Left lung (tissue), 10 donors: ENCODE results near the gene NPHP1. TPM values are rescaled to one million over a fixed set of nuclear protein-coding genes. Genes with fewer than 3 reads are reported as not detected.

Experiments
- ATAC-seq: fragments of 200-7000 bp; cut with Tn5 transposase; one replicate; pipeline ENCODE4 v1.9.1; 2020; ENCODE audit warnings: moderate library complexity
- DNase-seq, 4 donors: peaks; one replicate each; pipeline ENCODE4 v3.0.0-alpha.2; 2013 to 2020
- H3K27ac ChIP-seq, 2 donors: fragments of 200-600 bp; sonication (generic) in 1 of 2; one replicate each; pipeline versions ENCODE4 v1.5.0 to v1.8.0; 2020 to 2021
- H3K27me3 ChIP-seq, 2 donors: fragments of 200-600 bp; sonication (generic) in 1 of 2; one replicate each; pipeline versions ENCODE4 v1.5.0 to v1.8.0; 2020 to 2021
- H3K36me3 ChIP-seq, 2 donors: fragments of 200-600 bp; sonication (generic) in 1 of 2; one replicate each; pipeline versions ENCODE4 v1.5.0 to v1.8.0; 2020 to 2021
- H3K4me1 ChIP-seq, 2 donors: fragments of 200-600 bp; one replicate each; pipeline ENCODE4 v1.8.0; 2021
- H3K4me3 ChIP-seq, 2 donors: fragments of 200-600 bp; sonication (generic) in 1 of 2; one replicate each; pipeline versions ENCODE4 v1.5.0 to v1.8.0; 2020 to 2021; ENCODE audit warnings: mild to moderate bottlenecking in 1 of 2
- H3K9me3 ChIP-seq, 2 donors: fragments of 200-600 bp; sonication (generic) in 1 of 2; one replicate each; pipeline versions ENCODE4 v1.5.0 to v1.8.0; 2020 to 2021
- intact Hi-C, 2 donors: fragments of 100-400 bp; cut with DNase I; formaldehyde crosslinking; loops; one replicate each; pipeline versions ENCODE4 v1.11.2 to v1.14.2; 2022
- polyA plus RNA-seq, 6 donors: library from polyadenylated mRNA; unstranded; fragments of 120-200 nt; gene quantifications; one replicate each; pipeline ENCODE4 v1.2.1, GENCODE V29; 2013; ENCODE audit not compliant: insufficient read length in 6 of 6
- total RNA-seq, 2 donors: library from RNA; stranded (reverse); fragmentation: NEBNext Ultra II Directional; extraction: Animal tissue kit (Norgen Biotek cat#: 25700); gene quantifications; one replicate each; pipeline ENCODE4 v1.2.1, GENCODE V29; 2021
- TF ChIP-seq, protein P1 (sequence below), 2 donors: fragments of 200-600 bp; sonication (generic) in 1 of 2; IDR thresholded peaks; one replicate each; pipeline versions ENCODE4 v1.5.0 to v1.8.0; 2021; ENCODE audit warnings: antibody characterized with exemption in 2 of 2
- donor health status: DM: no; HTN: yes; CAD: no.
- donor health status: DM: no; HTN: no; CAD: no.

NPHP1 gene
- total and polyA plus RNA-seq, 8 donors, result 5.3 to 19.2 (median 13.5) TPM

- ATAC-seq (peak; percentile 44), DNase-seq (no peak)
- Histone ChIP-seq H3K36me3 (no peaks in the 10 kb centered on the region), H3K27me3 (no peaks in the 10 kb centered on the region), H3K4me1 (peaks cover 0 to 17% of the 10 kb centered on the region in 2 donors), H3K9me3 (peaks cover 0 to 14% of the 10 kb centered on the region in 2 donors), H3K4me3 (no peak overlapping the region), H3K27ac (no peak overlapping the region)
- intact Hi-C loops, result no loop called here
- TF ChIP-seq, protein P1, sequence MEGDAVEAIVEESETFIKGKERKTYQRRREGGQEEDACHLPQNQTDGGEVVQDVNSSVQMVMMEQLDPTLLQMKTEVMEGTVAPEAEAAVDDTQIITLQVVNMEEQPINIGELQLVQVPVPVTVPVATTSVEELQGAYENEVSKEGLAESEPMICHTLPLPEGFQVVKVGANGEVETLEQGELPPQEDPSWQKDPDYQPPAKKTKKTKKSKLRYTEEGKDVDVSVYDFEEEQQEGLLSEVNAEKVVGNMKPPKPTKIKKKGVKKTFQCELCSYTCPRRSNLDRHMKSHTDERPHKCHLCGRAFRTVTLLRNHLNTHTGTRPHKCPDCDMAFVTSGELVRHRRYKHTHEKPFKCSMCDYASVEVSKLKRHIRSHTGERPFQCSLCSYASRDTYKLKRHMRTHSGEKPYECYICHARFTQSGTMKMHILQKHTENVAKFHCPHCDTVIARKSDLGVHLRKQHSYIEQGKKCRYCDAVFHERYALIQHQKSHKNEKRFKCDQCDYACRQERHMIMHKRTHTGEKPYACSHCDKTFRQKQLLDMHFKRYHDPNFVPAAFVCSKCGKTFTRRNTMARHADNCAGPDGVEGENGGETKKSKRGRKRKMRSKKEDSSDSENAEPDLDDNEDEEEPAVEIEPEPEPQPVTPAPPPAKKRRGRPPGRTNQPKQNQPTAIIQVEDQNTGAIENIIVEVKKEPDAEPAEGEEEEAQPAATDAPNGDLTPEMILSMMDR (IDR thresholded peaks at IDR 0.05), result no peak
Observed at GRCh38 chr2:110153416-110153815, 51.4 kb downstream of the NPHP1 start.

- DNase-seq (no peak), ATAC-seq (no peak)
- TF ChIP-seq, protein P1 (IDR thresholded peaks at IDR 0.05), result no peak
- Histone ChIP-seq H3K9me3 (peaks cover 0 to 14% of the 10 kb centered on the region in 2 donors), H3K4me3 (no peak overlapping the region), H3K4me1 (peaks cover 0 to 17% of the 10 kb centered on the region in 2 donors), H3K27me3 (no peaks in the 10 kb centered on the region), H3K27ac (no peak overlapping the region), H3K36me3 (no peaks in the 10 kb centered on the region)
- intact Hi-C loops, result no loop called here
Observed at GRCh38 chr2:110152943-110153342, 51.9 kb downstream of the NPHP1 start.

GRCh38 chr2:110149330-110150220, 55.2 kb downstream of the NPHP1 start:
- Histone ChIP-seq H3K27me3 (no peaks in the 10 kb centered on the region), H3K9me3 (peaks cover 0 to 7% of the 10 kb centered on the region in 2 donors), H3K4me3 (no peak overlapping the region), H3K4me1 (peaks cover 0 to 5% of the 10 kb centered on the region in 2 donors), H3K36me3 (no peaks in the 10 kb centered on the region), H3K27ac (no peak overlapping the region)
- intact Hi-C loops, result no loop called here
- DNase-seq, result no peak
- TF ChIP-seq, protein P1 (IDR thresholded peaks at IDR 0.05), result no peak
- ATAC-seq, result peak; percentile 11

DNA sequence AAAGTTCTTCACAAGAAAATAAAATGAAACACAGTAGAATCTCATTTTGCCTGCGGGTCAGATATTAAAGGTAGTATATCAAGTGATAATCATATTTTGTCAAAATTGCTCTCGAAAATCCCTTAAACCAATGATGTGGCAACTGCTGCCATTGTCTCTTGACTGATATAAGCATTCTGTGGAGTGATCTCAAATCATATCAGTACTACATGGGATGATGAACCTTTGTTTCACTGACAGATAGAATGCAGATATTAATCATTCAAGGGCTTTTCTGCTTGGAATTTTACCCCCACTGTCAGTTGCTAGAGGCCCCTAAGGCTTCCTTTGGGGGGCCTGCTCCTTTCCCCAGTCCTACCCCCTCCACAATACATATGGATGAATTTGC, 57.9 kb downstream of the NPHP1 start:
- TF ChIP-seq, protein P1 (IDR thresholded peaks at IDR 0.05), result no peak
- DNase-seq (no peak), ATAC-seq (no peak)
- Histone ChIP-seq H3K4me1 (no peaks in the 10 kb centered on the region), H3K27me3 (no peaks in the 10 kb centered on the region), H3K9me3 (no peaks in the 10 kb centered on the region), H3K36me3 (no peaks in the 10 kb centered on the region), H3K4me3 (no peak overlapping the region), H3K27ac (no peak overlapping the region)
- intact Hi-C loops, result no loop called here

- ATAC-seq (no peak), DNase-seq (no peak)
- Histone ChIP-seq H3K27me3 (no peaks in the 10 kb centered on the region), H3K9me3 (no peaks in the 10 kb centered on the region), H3K36me3 (no peaks in the 10 kb centered on the region), H3K4me3 (no peak overlapping the region), H3K4me1 (no peaks in the 10 kb centered on the region), H3K27ac (no peak overlapping the region)
- TF ChIP-seq, protein P1 (IDR thresholded peaks at IDR 0.05), result no peak
- intact Hi-C loops, result no loop called here
Observed at GRCh38 chr2:110146183-110146944, 58.4 kb downstream of the NPHP1 start.
